PC-3 (cell line): ENCODE data around the gene SPRED2. TPM values are rescaled to one million over a fixed set of nuclear protein-coding genes. Genes with fewer than 3 reads are reported as not detected.

Experiments
- ATAC-seq: fragments of 200-7000 bp; cut with Tn5 transposase; 2 replicates; pipeline ENCODE4 v1.9.1; 2020; ENCODE audit warnings: mild to moderate bottlenecking, moderate library complexity
- BruUV-seq: library from RNA; stranded (reverse); fragments of 400-500 nt; replicated peaks from 2 replicates; lab custom pipeline; 2021; lab: Mats Ljungman, UMichigan
- CTCF ChIA-PET: fragments of 300-600 bp; sonication (Branson Sonifier 250); formaldehyde crosslinking; loops from one replicate; lab custom pipeline; 2022; ENCODE audit warnings: antibody characterized with exemption; lab: Charles Lee
- POLR2A ChIA-PET: fragments of 300-600 bp; sonication (Branson Sonifier 250); formaldehyde crosslinking; loops from one replicate; lab custom pipeline; 2022; ENCODE audit warnings: antibody characterized with exemption; ENCODE audit not compliant: unreplicated experiment; lab: Charles Lee
- DNase-seq: peaks from one replicate; pipeline ENCODE4 v3.0.0-alpha.2; 2015
- H2AFZ ChIP-seq: fragments of 300-600 bp; sonication (generic); 2 replicates; pipeline ENCODE4 v1.6.0; 2016; ENCODE audit warnings: antibody characterized with exemption, low read length
- H3F3A ChIP-seq: fragments of 300-600 bp; sonication (generic); one replicate; pipeline ENCODE4 v1.6.0; 2017; ENCODE audit warnings: antibody characterized with exemption, low read length, control low read depth, mild to moderate bottlenecking; ENCODE audit not compliant: unreplicated experiment
- H3K27ac ChIP-seq: fragments of 300-600 bp; sonication (generic); 2 replicates; pipeline ENCODE4 v1.5.1; 2016; ENCODE audit warnings: mild to moderate bottlenecking, low read length
- H3K27me3 ChIP-seq: fragments of 300-600 bp; sonication (generic); 2 replicates; pipeline ENCODE4 v1.6.1; 2016; ENCODE audit warnings: low read length, mixed read lengths
- H3K36me3 ChIP-seq: fragments of 300-600 bp; sonication (generic); 2 replicates; pipeline ENCODE4 v1.6.1; 2016; ENCODE audit warnings: low read depth, mixed run types, low read length, mixed read lengths
- H3K4me1 ChIP-seq: fragments of 300-600 bp; sonication (generic); 2 replicates; pipeline ENCODE4 v1.5.1; 2016; ENCODE audit warnings: low read length; ENCODE audit not compliant: insufficient read depth
- H3K4me2 ChIP-seq: fragments of 300-600 bp; sonication (generic); 2 replicates; pipeline ENCODE4 v1.6.0; 2016; ENCODE audit warnings: low read length
- H3K4me3 ChIP-seq: fragments of 300-600 bp; sonication (generic); 2 replicates; pipeline ENCODE4 v1.5.1; 2016; ENCODE audit warnings: mild to moderate bottlenecking, low read length, mixed read lengths
- H3K79me2 ChIP-seq: fragments of 300-600 bp; sonication (generic); 2 replicates; pipeline ENCODE4 v1.6.1; 2017; ENCODE audit warnings: low read length, mixed read lengths
- H3K9ac ChIP-seq: fragments of 300-600 bp; sonication (generic); 2 replicates; pipeline ENCODE4 v1.6.0; 2016; ENCODE audit warnings: mild to moderate bottlenecking, low read length
- H3K9me2 ChIP-seq: fragments of 300-600 bp; sonication (generic); replicated peaks from 2 replicates; pipeline ENCODE4 v1.6.1; 2016; ENCODE audit warnings: mixed run types, low read length, mixed read lengths
- H3K9me3 ChIP-seq: fragments of 300-600 bp; sonication (generic); 2 replicates; pipeline ENCODE4 v1.6.1; 2016; ENCODE audit warnings: low read length, mixed read lengths
- H4K20me1 ChIP-seq: fragments of 300-600 bp; sonication (generic); 2 replicates; pipeline ENCODE4 v1.6.1; 2016; ENCODE audit warnings: low read length, mixed read lengths
- CTCF ChIP-seq: fragments of 300-600 bp; sonication (generic); conservative IDR thresholded peaks from 2 replicates; pipeline ENCODE4 v1.5.1; 2017; ENCODE audit warnings: antibody characterized with exemption, low read depth, mild to moderate bottlenecking, low read length
- EZH2 ChIP-seq: fragments of 300-600 bp; sonication (generic); IDR thresholded peaks from one replicate; pipeline ENCODE4 v1.6.1; 2017; ENCODE audit warnings: antibody characterized with exemption, mild to moderate bottlenecking, low read length; ENCODE audit not compliant: unreplicated experiment
- EZH2phosphoT487 ChIP-seq: fragments of 300-600 bp; sonication (generic); IDR thresholded peaks from 2 replicates; pipeline ENCODE4 v1.6.1; 2018; ENCODE audit warnings: mild to moderate bottlenecking, antibody characterized with exemption, low read length, borderline replicate concordance
- intact Hi-C: fragments of 100-400 bp; cut with micrococcal nuclease; formaldehyde crosslinking; loops from 2 replicates; pipeline ENCODE4 v1.9.0; 2023
- total RNA-seq: library from RNA; depleted of rRNA; stranded (reverse); fragments of >200 nt; gene quantifications from 2 replicates; pipeline ENCODE4 v1.2.3, GENCODE V29; 2014

The SPRED2 gene
- total RNA-seq, 1 experiment from 2014 or later: 16.2 TPM

- H3K27ac ChIP-seq: no peak overlapping the region
- H3K36me3 ChIP-seq: no peaks in the 10 kb centered on the region
- ATAC-seq (no peak), DNase-seq (no peak)
- H2AFZ ChIP-seq: no peak overlapping the region
- H3K4me3 ChIP-seq: no peak overlapping the region
- ChIA-PET CTCF (no interaction called here), POLR2A (no interaction called here)
- intact Hi-C loops: loop anchor here (5.0 kb wide), 1 partner anchor 376 kb away; no protein-coding TSS in a partner anchor
- no peaks in the 10 kb centered on the region for H3K27me3 ChIP-seq
- no peaks in the 10 kb centered on the region for H3K9me3 ChIP-seq
- no peak overlapping the region for H3K9ac ChIP-seq
- no peak overlapping the region for H3K4me2 ChIP-seq
- H3K79me2 ChIP-seq: peaks cover under 1% of the 10 kb centered on the region
- BruUV-seq: no TSS peak
- H3K4me1 ChIP-seq: peaks cover 21% of the 10 kb centered on the region
- no peaks in the 10 kb centered on the region for H3F3A ChIP-seq
- TF ChIP-seq EZH2phosphoT487 (no peak), EZH2 (no peak), CTCF (no peak)
- no peaks in the 10 kb centered on the region for H4K20me1 ChIP-seq
- no peaks in the 10 kb centered on the region for H3K9me2 ChIP-seq
These were observed 5.9 kb upstream of the SPRED2 start for GRCh38 chr2:65438137-65438899.

DNA sequence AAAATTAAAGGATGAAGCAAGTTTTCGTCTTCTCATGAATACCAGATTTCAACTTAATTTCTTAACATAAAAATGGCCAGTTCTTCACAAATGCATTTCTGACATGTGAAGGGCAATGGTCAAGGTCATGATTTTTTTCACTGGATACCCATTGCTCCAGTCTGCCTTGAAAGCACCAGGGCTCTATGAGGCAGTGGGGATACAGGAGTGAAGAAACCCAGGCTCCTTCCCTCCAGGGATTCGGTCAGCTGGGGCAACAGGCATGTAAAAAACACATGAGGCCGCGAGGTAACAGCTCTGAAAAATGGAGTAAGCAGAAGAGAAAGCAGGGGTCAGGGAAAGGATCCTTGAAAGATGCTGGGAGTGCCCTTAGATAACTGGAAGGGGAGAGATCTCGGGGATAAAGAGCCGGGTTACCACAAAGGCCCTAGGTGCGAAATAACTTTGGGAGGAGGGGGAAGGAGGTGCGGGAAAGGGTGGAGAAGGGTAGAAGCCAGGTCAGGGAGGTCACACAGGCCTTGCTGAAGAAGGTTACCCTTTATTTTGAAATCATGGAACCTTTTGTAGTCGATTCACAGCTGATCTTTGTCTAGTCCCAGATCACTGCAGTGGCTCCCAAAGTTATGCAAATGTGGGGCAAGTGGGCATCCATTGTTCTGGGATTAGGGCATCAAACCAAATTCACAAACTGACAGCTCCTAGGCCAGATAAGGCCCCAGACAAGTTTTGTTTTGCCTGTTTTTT is 5.2 kb upstream of the SPRED2 start:
- Histone ChIP-seq H3K4me1 (peaks cover 21% of the 10 kb centered on the region), H3K9me2 (no peaks in the 10 kb centered on the region), H3K9me3 (no peaks in the 10 kb centered on the region), H3K4me2 (peak overlapping the region; percentile 89), H3K9ac (peak overlapping the region; percentile 78), H3K36me3 (no peaks in the 10 kb centered on the region), H4K20me1 (no peaks in the 10 kb centered on the region), H3K27ac (peak overlapping the region; percentile 88), H2AFZ (peak overlapping the region; percentile 77), H3K4me3 (peak overlapping the region; percentile 83), H3K79me2 (peaks cover 8% of the 10 kb centered on the region), H3F3A (no peaks in the 10 kb centered on the region), H3K27me3 (no peaks in the 10 kb centered on the region)
- ChIA-PET CTCF (no interaction called here), POLR2A (interaction anchor here (1.7 kb wide), 1 partner anchor 71 kb away, joined by 7 read pairs; no protein-coding TSS in a partner anchor)
- TF ChIP-seq EZH2phosphoT487: no peak
- no peak for TF ChIP-seq CTCF
- no peak for TF ChIP-seq EZH2
- no peak for ATAC-seq
- BruUV-seq: no TSS peak
- DNase-seq: no peak
- intact Hi-C loops: loop anchor here (2.0 to 5.0 kb wide), 2 partner anchors 115 to 375 kb away; no protein-coding TSS in a partner anchor
